Activated CD8-positive, alpha-beta memory T cell treated with anti-CD3 and anti-CD28 coated beads, Interleukin-2, amount 10 ng/mL, durations not matched to agents 7 days and 5 days (primary cell): ENCODE measurements around the gene FAM53A. TPM values are rescaled to one million over a fixed set of nuclear protein-coding genes. Genes with fewer than 3 reads are reported as not detected.
A peak's percentile ranks its signal among the peaks of the same experiment; 100 is the strongest.

ENCODE experiments used
- ATAC-seq: fragments of 150-1000 bp; cut with Tn5 transposase; one replicate; pipeline ENCODE4 v1.10.0; 2021; ENCODE audit warnings: moderate library complexity
- CTCF ChIA-PET: fragments of 350-600 bp; sonication (Branson Sonifier 250); formaldehyde crosslinking; loops from one replicate; lab custom pipeline; 2021; ENCODE audit warnings: antibody characterized with exemption; lab: Charles Lee
- DNase-seq: peaks from one replicate; pipeline ENCODE4 v3.0.0-alpha.2; 2020
- H3K27ac Mint-ChIP-seq: one replicate; pipeline ENCODE4 v1.8.0; 2021; ENCODE audit warnings: mild to moderate bottlenecking, mixed read lengths
- H3K27me3 Mint-ChIP-seq: one replicate; pipeline ENCODE4 v1.8.0; 2021; ENCODE audit warnings: mixed read lengths
- H3K36me3 Mint-ChIP-seq: one replicate; pipeline ENCODE4 v1.8.0; 2021; ENCODE audit warnings: mild to moderate bottlenecking, mixed read lengths
- H3K4me1 Mint-ChIP-seq: one replicate; pipeline ENCODE4 v1.8.0; 2021; ENCODE audit warnings: mixed read lengths
- H3K4me3 Mint-ChIP-seq: one replicate; pipeline ENCODE4 v1.8.0; 2021; ENCODE audit warnings: mild to moderate bottlenecking, moderate library complexity, mixed read lengths
- H3K9me3 Mint-ChIP-seq: one replicate; pipeline ENCODE4 v1.8.0; 2022; ENCODE audit warnings: low read depth, mixed read lengths
- total RNA-seq, 2 experiments: library from RNA; stranded (reverse); gene quantifications; one replicate each; pipeline ENCODE4 v1.2.3, GENCODE V29; 2021

The FAM53A gene
- total RNA-seq, 2 experiments from 2014 or later: 0.23 to 1.6 TPM

- DNase-seq: no peak
- no peak for ATAC-seq
- CTCF ChIA-PET: no interaction called here
- Mint-ChIP-seq H3K27ac (no peak overlapping the region), H3K27me3 (no peaks in the 10 kb centered on the region), H3K9me3 (no peaks in the 10 kb centered on the region), H3K36me3 (no peaks in the 10 kb centered on the region), H3K4me1 (no peaks in the 10 kb centered on the region), H3K4me3 (no peak overlapping the region)
Measured at GRCh38 chr4:1658146-1658545, 26.0 kb downstream of the FAM53A start.

DNA sequence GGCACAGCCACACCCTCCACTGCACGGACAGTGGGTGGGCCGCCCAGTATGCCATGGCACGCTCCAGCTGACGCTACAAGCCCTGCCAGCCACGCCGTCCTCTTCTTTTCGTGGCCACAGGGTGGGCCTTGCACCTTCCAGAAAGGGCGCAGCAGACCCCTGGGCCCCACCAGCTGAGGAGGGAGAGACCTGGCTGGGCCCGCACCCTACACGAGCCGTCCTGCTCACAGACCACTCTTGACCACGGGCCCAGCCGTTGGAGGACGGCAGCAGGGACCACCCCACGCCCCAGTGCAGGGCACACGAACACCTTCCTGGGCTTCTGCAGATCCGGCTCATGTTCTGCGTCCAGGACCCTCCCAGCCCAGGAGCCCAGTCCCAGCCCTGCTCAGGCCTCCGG lies 27.1 kb downstream of the FAM53A start:
- CTCF ChIA-PET: no interaction called here
- Mint-ChIP-seq H3K27me3 (no peaks in the 10 kb centered on the region), H3K36me3 (no peaks in the 10 kb centered on the region), H3K27ac (no peak overlapping the region), H3K4me3 (no peak overlapping the region), H3K9me3 (no peaks in the 10 kb centered on the region), H3K4me1 (no peaks in the 10 kb centered on the region)
- DNase-seq (no peak), ATAC-seq (no peak)

GRCh38 chr4:1656132-1656531 lies 28.0 kb downstream of the FAM53A start:
- Mint-ChIP-seq H3K27me3 (no peaks in the 10 kb centered on the region), H3K4me1 (no peaks in the 10 kb centered on the region), H3K4me3 (no peak overlapping the region), H3K27ac (no peak overlapping the region), H3K36me3 (no peaks in the 10 kb centered on the region), H3K9me3 (no peaks in the 10 kb centered on the region)
- CTCF ChIA-PET: no interaction called here
- ATAC-seq (no peak), DNase-seq (no peak)

GRCh38 chr4:1655676-1656075 lies 28.4 kb downstream of the FAM53A start:
- Mint-ChIP-seq H3K27me3 (no peaks in the 10 kb centered on the region), H3K4me1 (no peaks in the 10 kb centered on the region), H3K4me3 (no peak overlapping the region), H3K9me3 (no peaks in the 10 kb centered on the region), H3K27ac (no peak overlapping the region), H3K36me3 (no peaks in the 10 kb centered on the region)
- CTCF ChIA-PET: no interaction called here
- ATAC-seq (no peak), DNase-seq (no peak)

DNA sequence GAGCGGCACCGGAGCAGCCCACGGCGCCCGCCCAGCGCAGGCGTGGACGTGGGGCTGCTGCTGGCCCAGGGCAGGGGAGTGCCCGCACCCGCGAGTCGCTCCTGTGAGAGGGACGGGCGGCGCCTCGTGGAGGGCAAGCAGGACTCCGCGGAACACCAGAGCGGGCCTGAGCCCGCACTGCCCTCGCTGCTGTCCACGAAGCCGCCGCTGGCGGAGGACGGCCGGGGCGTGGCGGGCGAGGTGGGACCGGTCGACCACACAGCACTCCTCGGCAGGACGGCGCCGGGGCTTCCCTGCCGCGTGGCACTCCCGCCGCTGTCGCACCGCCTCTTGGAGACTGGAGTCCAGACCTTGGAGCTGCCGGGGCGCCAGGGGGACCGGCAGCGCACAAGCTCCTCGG lies 29.0 kb downstream of the FAM53A start:
- H3K4me3 Mint-ChIP-seq: no peak overlapping the region
- CTCF ChIA-PET: no interaction called here
- no peaks in the 10 kb centered on the region for H3K4me1 Mint-ChIP-seq
- DNase-seq (no peak), ATAC-seq (no peak)
- H3K36me3 Mint-ChIP-seq: no peaks in the 10 kb centered on the region
- no peak overlapping the region for H3K27ac Mint-ChIP-seq
- no peaks in the 10 kb centered on the region for H3K9me3 Mint-ChIP-seq
- no peaks in the 10 kb centered on the region for H3K27me3 Mint-ChIP-seq

- DNase-seq (no peak), ATAC-seq (no peak)
- Mint-ChIP-seq H3K27ac (no peak overlapping the region), H3K4me3 (no peak overlapping the region), H3K4me1 (no peaks in the 10 kb centered on the region), H3K36me3 (no peaks in the 10 kb centered on the region), H3K9me3 (no peaks in the 10 kb centered on the region), H3K27me3 (no peaks in the 10 kb centered on the region)
- CTCF ChIA-PET: no interaction called here
Measured at GRCh38 chr4:1654216-1654955, 29.7 kb downstream of the FAM53A start.

- CTCF ChIA-PET: interaction anchor here (0.7 kb wide), 1 partner anchor 9 kb away, joined by 4 read pairs; no protein-coding TSS in a partner anchor
- ATAC-seq: no peak
- no peaks in the 10 kb centered on the region for H3K9me3 Mint-ChIP-seq
- no peak for DNase-seq
- H3K4me1 Mint-ChIP-seq: no peaks in the 10 kb centered on the region
- no peaks in the 10 kb centered on the region for H3K27me3 Mint-ChIP-seq
- H3K36me3 Mint-ChIP-seq: no peaks in the 10 kb centered on the region
- H3K4me3 Mint-ChIP-seq: no peak overlapping the region
- H3K27ac Mint-ChIP-seq: no peak overlapping the region
Measured at GRCh38 chr4:1653776-1654175, 30.3 kb downstream of the FAM53A start.

GRCh38 chr4:1652088-1652487 lies 32.0 kb downstream of the FAM53A start:
- CTCF ChIA-PET: no interaction called here
- no peaks in the 10 kb centered on the region for H3K9me3 Mint-ChIP-seq
- DNase-seq: no peak
- no peak overlapping the region for H3K4me3 Mint-ChIP-seq
- H3K4me1 Mint-ChIP-seq: peaks cover 2% of the 10 kb centered on the region
- H3K36me3 Mint-ChIP-seq: no peaks in the 10 kb centered on the region
- ATAC-seq: no peak
- H3K27me3 Mint-ChIP-seq: no peaks in the 10 kb centered on the region
- no peak overlapping the region for H3K27ac Mint-ChIP-seq

DNA sequence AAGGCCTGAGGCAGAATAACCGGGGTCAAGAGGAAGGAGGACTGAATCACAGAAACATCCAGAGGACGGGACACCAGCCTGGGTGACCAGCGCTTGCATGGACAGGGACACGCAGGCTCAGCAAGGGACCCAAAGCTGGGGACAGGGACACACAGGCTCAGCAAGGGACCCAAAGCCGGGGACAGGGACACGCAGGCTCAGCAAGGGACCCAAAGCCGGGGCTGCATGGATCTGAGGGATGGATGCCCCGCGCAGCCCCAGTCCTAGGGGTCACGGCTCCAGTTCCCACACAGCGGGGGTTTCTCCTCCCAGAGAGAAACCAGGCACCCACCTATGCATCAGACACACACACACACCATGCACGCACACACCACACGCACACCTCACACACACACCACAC lies 32.5 kb downstream of the FAM53A start:
- Mint-ChIP-seq H3K27ac (no peak overlapping the region), H3K27me3 (no peaks in the 10 kb centered on the region), H3K4me3 (no peak overlapping the region), H3K9me3 (no peaks in the 10 kb centered on the region), H3K4me1 (peaks cover 2% of the 10 kb centered on the region), H3K36me3 (no peaks in the 10 kb centered on the region)
- ATAC-seq (peak; percentile 17), DNase-seq (no peak)
- CTCF ChIA-PET: no interaction called here

GRCh38 chr4:1648962-1649361 lies 35.2 kb downstream of the FAM53A start:
- Mint-ChIP-seq H3K9me3 (no peaks in the 10 kb centered on the region), H3K4me3 (no peak overlapping the region), H3K27me3 (no peaks in the 10 kb centered on the region), H3K27ac (no peak overlapping the region), H3K4me1 (peaks cover 2% of the 10 kb centered on the region), H3K36me3 (no peaks in the 10 kb centered on the region)
- DNase-seq (no peak), ATAC-seq (no peak)
- CTCF ChIA-PET: no interaction called here

DNA sequence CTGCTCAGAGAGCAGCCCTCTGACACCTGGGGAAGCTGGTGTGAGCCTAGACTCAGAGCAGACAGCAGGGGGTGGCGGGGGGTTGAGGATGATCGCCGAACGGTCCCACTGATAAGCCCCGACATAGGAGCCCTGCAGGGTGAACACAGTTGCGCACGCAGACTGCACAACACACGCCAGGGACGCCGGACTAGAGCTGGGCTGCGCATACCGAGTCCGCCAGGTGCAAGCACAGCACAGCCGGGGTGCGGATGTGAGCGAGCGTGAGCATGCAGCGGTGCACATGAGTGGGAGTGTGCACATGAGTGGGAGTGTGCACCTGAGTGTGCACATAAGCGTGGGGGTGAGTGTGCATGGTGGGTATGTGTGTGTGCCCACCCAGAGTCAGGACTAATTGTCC lies 36.7 kb downstream of the FAM53A start:
- no peak overlapping the region for H3K4me3 Mint-ChIP-seq
- CTCF ChIA-PET: interaction anchor here (0.6 kb wide), 1 partner anchor 212 kb away, joined by 3 read pairs; no protein-coding TSS in a partner anchor
- no peak overlapping the region for H3K27ac Mint-ChIP-seq
- no peaks in the 10 kb centered on the region for H3K27me3 Mint-ChIP-seq
- DNase-seq: no peak
- H3K36me3 Mint-ChIP-seq: no peaks in the 10 kb centered on the region
- no peaks in the 10 kb centered on the region for H3K9me3 Mint-ChIP-seq
- peaks cover 2% of the 10 kb centered on the region for H3K4me1 Mint-ChIP-seq
- no peak for ATAC-seq

DNA sequence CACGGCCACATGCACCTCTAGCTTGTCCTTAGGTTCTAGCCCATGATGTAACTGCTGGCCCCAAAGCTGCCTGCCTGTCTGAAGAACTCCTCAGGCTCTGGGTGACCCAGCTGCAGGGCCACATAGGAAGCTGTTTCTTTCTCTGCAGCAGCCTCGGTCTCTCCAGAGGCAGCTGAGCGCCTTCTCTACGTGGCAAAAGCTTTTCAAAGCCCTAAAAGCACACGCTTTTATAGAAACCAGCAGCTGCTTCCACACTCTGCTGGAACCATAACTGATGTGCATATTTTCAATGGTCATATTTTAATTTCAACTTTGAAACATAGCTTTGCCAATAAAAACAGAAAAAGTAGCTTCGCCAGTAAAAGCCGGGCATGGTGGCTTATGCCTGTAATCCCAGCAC lies 37.4 kb downstream of the FAM53A start:
- Mint-ChIP-seq H3K36me3 (no peaks in the 10 kb centered on the region), H3K9me3 (no peaks in the 10 kb centered on the region), H3K27ac (no peak overlapping the region), H3K27me3 (no peaks in the 10 kb centered on the region), H3K4me3 (no peak overlapping the region), H3K4me1 (peaks cover 2% of the 10 kb centered on the region)
- DNase-seq: no peak
- no peak for ATAC-seq
- CTCF ChIA-PET: interaction anchor here (0.6 kb wide), 1 partner anchor 213 kb away, joined by 3 read pairs; no protein-coding TSS in a partner anchor

- CTCF ChIA-PET: no interaction called here
- Mint-ChIP-seq H3K27me3 (no peaks in the 10 kb centered on the region), H3K4me1 (peaks cover 2% of the 10 kb centered on the region), H3K36me3 (no peaks in the 10 kb centered on the region), H3K9me3 (no peaks in the 10 kb centered on the region), H3K4me3 (no peak overlapping the region), H3K27ac (no peak overlapping the region)
- ATAC-seq (no peak), DNase-seq (no peak)
Measured at GRCh38 chr4:1644891-1645657, 39.0 kb downstream of the FAM53A start.
